GM18502 (cell line): ENCODE results near the gene RCAN1.

ENCODE experiments used
- ATAC-seq: cut with Tn5 transposase; IDR thresholded peaks from one replicate; pipeline ENCODE4 v1.9.1; 2021; ENCODE audit warnings: mild to moderate bottlenecking; ENCODE audit not compliant: unreplicated experiment, poor library complexity

Gene RCAN1

DNA sequence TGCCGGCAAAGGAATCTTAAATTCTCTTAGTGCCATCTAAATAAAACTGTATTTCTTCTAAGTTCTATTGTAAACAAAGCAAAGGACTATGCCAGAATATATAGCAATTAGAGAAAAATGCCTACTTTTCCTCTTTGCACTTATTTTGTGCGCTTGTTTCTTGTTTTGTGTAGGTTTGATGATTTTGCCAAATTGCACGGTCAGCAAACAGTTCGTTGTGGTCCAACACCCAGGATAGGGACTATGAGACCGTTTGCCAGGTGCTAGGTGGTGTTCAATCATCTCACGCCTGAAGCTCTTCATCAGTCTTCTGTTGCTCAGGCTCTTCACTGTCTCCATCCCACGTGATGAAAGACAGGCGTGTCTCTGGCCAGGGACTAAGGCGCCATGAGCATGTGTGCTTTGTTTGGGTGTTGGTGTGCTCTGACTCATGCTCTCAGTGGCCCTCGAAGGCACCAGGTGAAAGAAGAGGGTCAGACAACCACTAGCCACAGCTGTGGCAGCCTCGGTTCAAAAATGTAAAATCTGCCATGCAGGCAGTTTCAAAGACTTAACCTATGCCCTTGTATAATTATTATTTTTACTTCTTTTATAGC, 66.0 kb downstream of the RCAN1 start:
- ATAC-seq = no peak

DNA sequence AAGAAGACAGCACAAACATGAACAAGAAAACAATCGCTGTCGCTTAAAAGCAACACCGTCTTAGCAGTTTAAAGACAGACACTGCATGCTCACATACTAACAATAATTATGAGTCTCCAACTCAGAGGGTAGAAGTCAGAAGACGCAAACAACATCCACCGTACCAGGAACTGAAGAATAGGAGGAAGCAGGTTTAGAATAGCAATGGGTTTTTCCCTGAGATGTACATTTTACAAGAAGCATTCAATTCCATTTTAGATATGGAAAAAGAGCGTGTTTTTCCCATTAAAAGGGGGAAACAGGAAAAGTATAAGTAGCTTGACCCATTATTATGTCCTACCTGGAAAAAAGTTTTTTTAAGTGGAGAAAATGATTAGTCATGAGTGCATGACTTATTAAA, 68.4 kb downstream of the RCAN1 start:
- no peak for ATAC-seq

DNA sequence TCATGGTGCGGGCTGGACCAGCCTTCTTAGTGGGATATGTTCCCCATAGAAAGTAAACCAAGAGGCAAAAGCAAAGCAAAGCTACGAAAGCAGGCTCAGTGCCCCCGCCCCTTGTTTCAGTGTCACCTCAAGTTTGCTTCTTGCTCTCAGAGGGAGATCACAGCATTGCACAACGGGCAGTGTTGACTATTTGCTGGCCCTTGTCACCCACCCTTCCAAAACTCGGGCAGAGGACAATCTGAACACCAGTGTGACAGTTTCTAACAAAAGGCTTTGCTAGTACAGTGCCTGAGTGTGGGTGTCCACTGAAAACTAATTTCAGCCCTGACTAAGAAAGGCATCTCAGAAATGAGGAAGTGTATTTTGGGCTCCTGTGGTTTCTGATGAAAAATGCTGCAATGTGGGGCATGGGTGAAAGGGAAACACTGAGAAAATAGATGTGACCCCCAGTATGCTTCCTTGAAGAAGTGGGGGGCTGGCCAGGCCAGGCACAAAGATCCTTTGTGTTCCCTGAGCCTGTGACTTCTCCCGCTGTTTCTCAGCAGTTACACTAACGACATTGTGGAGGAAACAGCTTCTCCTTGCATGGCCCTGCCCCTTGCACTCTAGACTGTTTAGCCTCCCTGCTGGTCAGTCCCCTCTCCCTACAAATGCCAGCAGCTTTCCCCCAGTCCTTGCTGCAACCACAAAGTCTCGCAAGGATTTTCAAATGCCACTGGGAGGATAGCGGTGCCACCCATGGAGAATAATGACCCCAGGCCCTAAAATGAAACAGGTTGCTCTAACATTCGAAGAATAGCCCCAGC, 69.6 kb downstream of the RCAN1 start:
- peak; percentile 91 for ATAC-seq

DNA sequence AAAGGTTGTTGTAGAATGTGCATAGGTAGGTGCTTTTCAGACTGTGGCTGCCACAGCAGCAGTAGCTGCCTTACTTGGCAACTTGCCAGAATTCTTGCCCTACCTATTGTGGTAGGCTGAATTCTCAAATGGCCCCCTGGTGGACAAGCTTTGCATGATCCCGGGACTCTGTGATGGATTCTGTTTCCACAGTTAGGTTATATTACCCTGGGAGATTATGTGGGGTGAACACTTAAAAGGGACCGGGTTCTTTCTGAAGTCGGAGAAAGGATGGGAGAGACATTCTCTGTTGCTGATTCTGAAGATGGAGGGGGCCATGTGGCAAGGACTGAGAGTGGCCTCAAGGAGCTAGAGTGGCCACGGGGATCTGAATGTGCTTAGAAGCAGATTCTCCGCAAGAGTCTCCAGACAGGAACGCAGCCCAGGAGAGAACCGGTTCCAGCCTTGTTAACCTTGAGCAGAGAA, 70.8 kb downstream of the RCAN1 start:
- ATAC-seq = no peak

DNA sequence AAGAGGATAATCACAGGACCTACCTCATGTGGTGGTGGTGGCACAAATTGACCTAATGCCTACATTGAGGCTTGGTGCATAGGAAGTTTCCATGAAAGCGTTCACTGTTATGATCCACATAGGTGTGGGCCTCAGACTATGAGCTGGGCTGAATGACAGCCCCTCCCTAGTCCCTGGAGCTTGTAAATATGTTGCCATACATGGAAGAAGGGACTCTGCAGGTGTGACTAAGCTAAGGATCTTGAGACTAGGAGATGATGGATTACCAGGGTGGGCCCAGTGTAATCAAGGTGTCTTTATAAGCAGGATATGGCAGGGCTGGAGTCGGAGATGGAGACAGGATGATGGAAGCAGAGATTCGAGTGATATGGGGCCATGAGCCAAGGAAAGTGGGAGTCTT, 71.9 kb downstream of the RCAN1 start:
- no peak for ATAC-seq

DNA sequence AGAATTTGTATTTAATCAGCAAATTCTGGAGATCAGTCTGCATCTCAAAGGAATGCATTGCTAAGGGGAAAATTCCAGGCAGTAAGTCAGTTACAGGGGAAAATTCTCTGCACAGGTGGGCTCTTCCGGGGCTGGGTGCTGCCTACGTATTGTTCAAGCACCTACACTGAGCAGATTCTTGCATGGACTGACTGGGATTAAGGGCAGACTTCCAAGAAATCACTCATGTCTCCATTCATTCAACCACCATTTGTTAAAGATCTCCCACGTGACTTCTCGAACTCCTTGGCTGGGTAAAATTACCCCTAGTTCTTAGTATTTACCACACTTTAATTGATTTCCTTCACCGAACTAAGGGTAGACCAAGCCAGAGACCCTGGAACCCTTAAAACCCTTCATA, 74.7 kb downstream of the RCAN1 start:
- no peak for ATAC-seq

DNA sequence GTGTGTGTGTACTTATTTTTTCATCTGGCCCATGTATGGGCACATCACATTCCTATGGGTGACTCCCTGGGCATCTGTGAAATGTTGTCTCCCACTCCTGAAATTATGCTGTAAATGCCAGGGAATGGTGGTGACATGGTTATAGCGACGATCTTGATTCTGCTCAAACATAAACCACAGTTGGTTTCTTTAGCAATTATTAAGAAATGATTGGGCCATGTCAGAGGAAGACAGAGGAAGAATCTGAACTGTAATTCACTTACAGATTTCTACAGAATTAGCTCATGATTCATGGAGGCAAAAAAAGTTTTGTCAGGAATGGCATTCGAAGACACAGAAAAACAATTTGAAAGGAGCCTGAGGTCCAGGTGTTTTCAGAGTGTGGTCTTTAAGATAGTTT, 77.1 kb downstream of the RCAN1 start:
- no peak for ATAC-seq

DNA sequence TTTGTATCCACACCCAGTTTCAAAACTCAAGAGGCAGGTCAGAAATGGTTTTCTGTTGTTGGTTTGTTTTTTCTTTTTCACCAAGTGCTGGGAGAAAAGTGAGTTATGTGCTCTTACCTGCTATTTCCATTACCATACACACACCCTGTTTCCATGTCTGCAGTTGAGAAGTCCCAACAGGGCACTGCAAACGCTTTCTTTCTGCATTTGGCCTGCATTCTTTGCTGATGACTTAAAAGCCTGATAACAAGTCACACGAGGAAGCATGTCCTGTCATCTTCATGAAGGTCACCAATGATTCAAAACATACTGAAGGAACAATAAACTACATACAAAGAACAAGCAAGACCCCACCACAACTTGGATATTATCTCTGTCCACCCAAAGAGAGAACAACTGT, 78.1 kb downstream of the RCAN1 start:
- ATAC-seq = no peak

DNA sequence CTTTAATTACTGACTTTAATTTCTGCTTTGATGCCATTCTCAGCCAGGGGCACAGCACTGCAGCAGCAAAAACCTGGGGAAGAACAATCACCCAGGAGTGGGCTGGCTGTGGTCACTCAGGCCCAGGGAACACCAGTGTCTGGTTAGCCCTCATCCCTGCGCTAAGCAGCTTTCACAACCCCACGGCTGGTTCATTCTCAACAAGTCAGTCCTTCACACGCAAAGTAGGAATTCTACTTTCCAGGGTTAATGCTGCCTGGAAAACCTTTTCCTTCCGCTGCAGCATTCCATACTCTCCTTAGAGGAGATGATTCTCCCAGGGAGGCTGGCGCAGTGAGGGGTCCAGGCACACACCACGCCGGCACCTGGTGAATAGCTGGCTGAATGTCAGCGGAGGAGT, 78.6 kb downstream of the RCAN1 start:
- no peak for ATAC-seq

DNA sequence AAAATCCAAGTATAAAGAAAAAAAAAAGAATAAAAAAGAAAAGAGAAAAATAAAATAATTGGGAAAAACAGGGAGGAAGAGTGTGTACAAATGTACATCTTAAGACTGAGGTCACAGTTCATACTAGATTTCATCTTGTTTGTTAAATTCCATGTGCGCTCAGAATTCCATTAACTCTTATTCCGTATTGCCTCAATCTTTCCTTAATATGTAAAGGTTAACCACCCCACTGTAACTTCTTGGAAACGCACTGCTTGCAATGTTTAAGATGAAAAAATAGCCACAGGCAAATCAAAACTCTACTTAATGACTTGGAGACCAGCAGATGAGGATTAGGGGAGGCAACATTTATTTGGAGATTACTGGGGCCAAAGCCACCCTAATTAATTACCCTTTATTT, 79.0 kb downstream of the RCAN1 start:
- no peak for ATAC-seq

DNA sequence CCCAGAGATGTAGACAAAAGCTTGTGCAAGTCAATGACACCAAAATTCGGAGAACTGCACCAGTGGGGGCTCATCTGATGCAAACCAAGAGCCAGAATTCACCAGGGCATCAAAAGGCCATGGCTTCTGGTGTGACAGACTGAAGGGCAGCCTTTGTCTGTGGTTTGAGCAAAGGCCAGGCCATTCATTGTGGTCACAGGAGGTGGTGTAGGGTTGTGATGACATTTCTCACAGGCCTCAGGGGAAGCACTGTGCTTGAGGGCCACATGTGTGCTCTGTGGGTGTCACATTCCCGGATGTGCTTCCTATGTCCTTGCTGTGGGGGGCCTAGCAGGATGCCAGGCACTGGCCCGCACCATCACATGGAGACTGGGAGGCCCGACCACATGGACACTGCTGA, 80.4 kb downstream of the RCAN1 start:
- no peak for ATAC-seq

DNA sequence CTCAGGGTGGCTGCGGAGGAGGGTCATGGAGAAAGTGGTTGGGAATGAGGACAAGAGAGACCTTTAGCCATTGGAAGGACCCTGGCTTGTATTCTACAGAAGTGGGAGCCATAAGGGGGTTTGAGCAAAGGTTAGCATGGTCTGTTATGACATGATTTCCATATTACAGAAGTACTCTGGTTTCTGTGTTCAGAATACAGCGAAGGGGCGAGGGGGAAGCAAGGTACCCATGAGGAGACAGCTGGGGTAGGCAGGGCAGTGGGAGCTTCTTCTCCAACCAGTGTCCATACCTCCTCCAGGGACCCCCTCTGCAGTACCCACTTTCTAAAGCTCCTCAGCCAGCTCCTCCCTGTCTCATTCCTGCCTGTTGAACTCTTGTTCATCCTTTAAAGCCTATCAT, 81.0 kb downstream of the RCAN1 start:
- no peak for ATAC-seq

DNA sequence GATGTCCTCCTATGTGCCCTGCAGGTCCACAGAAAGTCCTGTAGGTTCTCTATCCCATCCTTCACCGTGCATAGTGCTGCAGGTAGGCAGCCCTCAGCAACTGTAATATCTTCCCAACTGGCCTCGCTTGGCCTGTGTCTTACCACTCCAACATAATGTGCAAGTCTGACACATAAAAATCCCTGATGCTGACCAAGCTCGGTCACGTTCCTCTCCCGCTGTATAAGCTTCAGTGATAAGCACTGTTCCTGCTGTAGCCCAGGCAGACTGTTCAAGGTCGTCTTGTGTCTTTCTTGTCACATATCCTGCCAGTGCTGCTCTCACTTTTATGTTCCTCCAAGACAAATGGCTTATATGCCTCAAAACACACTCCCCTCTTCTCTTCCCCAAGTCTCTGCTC, 83.5 kb downstream of the RCAN1 start:
- ATAC-seq = no peak

DNA sequence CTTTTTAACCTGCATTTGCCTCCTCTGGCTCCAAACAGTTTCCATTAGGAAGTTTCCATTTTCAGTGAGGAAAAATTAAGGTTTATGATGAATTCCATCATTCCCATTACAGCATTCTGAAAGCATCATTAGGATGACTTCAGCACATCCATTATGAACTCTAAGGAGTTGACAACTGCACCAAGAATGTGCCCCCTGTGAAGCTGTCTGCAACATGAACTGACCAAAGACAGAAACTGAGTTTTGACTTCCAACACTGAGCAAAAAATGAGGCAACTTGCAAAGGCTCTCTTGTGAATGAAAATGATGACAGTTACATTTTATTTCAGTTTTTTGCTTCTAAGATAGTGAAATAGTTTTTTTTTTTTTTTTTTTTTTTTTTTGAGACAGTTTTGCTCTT, 84.7 kb downstream of the RCAN1 start:
- no peak for ATAC-seq

DNA sequence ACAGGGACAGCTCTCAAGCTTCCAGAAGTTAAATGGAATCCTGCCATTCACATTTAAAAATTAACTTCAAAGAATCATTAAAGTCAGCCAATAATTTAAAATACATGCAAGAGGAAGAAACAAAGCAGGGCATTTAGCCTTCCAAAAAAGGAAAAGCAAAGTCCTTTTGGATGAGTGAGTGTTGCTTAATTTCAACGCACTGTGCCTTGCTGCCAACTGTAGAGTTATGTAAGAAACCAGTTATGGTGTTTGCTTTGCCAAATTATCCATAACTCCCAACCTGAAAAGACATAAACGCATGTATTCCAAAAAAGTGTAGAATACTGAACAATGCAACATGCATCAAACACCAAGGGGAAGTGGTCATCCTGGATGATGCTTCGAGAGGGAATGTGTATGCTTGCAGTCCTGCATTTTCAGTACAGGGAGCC, 86.8 kb downstream of the RCAN1 start:
- ATAC-seq = no peak

DNA sequence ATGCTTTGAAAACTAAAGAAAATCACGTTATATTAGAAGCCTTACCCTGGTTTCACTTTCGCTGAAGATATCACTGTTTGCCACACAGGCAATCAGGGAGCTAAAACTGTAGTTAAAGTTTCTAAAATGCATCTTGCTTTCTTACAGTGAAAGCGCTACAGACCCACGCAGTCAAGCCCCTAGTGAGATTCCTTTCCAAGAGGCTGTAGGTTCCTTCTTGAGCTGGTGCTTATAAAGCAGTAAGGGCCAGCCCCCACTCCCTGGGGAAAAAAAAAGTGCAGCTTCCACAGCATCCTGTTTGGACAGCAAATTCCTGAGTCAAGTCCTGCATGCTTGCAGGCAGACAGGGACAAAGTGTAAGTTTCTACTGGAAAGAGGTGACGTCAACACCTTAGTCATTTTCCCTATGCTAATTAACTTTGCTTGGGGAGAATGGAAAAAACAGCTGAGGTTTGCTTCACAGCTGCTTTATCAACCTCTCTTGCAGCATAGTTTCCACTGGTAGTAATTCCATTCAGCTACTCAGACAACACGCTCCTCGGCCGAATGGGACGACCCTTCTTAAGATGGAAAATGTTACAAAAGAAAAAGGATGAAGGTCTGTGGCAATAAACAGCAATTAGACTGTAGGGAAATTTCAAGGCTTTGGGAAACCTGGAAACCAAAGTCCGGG, 88.2 kb downstream of the RCAN1 start:
- ATAC-seq = no peak

DNA sequence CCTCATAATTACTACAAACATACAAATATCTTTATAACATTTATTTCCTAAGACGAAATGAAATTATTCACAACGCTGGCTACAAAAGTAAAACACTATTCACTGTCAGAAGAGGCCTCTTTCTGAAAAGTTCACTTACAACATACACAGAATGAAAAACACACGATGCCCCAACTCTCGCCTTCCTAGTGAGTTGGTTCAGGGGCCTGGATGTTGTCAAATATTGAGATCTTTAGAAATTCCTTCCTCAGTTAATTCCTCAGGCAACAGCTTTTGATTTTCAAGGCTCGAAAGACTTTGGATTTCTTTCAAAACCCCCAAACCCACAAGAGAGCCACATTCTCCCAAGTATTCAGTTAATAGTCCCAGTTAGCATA, 88.7 kb downstream of the RCAN1 start:
- no peak for ATAC-seq

DNA sequence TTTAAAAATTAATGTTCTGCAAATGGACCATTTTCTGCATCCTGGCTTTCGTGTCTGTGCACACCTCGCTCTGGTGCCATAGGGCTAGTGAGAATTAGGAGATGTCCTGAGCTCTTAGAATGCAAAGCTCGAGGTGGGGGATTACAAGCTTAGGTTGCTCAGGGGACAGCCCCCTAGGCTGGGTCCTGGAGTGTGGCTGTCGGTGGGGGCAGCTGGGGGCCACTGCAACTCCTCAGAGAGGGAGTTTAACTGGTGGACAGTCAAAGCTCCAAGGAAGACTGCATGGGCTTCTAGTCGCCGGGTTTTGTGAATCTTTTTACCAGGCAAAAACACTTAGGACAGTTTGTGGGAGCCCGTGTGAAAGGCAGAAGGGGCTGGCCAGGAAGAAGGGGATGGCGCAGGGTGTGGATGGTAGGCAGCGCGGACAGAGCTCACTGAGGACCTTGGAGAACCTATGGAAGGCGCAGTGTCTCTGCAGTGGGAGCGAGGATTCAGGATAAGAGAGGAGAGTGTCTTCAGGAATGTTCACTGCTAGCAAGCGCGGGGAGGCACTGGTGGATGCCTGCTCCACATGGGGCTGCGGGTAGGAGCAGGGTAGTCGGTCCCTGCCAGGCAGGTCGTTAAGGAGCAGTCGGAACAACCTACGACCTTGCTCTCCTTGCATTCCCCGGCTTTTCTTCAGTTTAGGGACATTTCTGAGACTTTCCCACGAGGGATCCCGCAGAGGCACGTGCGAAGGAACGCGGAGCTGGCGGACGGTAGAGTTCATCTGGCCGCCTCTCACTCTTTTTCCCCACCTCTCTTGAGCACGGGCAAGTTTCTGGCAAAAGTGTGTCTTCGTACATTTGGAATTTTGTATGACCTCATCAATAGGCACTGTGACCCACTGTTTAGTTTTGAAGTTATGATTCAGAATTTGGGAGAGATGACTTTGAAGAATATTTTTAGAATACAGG, 90.0 kb downstream of the RCAN1 start:
- ATAC-seq = no peak

DNA sequence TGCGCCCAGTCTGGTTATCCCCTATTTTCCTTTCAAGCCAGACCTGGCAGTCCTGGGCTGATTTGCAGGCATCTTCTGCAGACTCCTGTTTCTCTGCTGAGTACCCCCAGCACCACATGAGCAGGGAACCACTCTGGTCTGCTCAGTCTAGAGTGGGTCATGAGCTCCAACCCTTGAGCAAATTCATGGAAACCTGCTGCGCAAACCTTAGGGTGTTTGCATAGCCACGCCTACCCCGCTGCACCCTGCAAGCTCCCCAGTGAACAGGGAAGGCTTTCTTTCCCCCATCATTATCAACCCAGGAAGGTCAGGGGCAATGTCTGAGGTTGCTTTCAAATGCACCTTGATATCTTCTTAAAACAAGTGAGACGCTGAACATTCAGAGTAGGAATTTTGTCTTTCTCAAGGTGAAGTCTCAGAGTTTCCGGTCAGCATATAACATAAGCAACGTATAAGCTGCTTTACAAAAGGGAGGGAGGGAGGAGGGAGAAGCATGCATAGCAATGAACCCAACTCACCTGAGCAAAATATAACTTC, 91.8 kb downstream of the RCAN1 start:
- no peak for ATAC-seq

DNA sequence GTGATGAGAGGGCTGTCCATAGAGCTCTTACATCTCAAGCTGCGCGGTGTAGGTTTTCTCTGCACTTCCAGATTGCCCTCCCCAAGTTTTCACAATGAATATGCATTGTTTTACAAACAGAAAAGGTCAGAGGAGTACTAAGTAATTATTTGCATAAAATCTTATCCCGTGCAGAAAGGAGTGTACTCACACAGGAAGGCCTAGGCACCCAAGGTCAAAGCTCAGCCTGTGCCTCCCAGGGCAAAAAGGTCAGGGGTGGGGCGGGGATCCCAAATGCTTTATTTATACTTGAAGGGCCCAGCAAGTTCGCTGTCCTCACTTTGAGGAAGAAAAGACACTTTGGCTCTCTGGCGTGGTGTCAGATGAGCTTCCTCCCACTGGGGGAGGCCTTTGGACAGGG, 92.6 kb downstream of the RCAN1 start:
- ATAC-seq = no peak
